Measurements from ENCODE around the gene DRAM1. TPM values are rescaled to one million over a fixed set of nuclear protein-coding genes. Genes with fewer than 3 reads are reported as not detected.

Gene DRAM1
- total RNA-seq, 1 donor from 2014 or later = 3.0 TPM

DNA sequence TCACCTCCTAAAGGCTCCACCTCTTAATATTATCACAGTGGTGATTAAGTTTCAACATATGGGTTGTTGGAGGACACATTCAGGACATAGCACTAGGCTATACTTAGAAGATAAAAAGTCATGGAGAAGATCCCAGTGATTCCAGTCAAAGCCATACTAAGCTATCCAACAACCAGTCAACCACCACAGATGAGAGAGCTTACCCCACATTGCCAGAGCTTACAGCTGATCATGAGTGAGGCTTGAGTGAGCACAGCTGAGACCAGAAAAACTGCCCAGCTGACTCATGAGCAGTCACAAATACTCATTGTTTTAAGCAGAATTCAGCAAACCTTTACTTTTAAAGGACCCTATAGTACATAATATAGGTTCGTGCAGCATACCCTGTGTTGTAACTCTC, 85.1 kb downstream of the DRAM1 start:
- H3K4me1 Mint-ChIP-seq (ENCODE audit: low read depth) = peaks cover under 1% of the 10 kb centered on the region
- H3K9me3 Mint-ChIP-seq = peaks cover 9% of the 10 kb centered on the region
- no peaks in the 10 kb centered on the region for H3K36me3 Mint-ChIP-seq (ENCODE audit: low read depth)
- intact Hi-C loops (cut with micrococcal nuclease) = no loop called here
- no peak for DNase-seq (ENCODE audit: low spot score)
- no peak overlapping the region for H3K27ac Mint-ChIP-seq
- H3K4me3 Mint-ChIP-seq (ENCODE audit: low read depth) = no peak overlapping the region
- H3K27me3 Mint-ChIP-seq (ENCODE audit: low read depth) = peaks cover 3% of the 10 kb centered on the region

DNA sequence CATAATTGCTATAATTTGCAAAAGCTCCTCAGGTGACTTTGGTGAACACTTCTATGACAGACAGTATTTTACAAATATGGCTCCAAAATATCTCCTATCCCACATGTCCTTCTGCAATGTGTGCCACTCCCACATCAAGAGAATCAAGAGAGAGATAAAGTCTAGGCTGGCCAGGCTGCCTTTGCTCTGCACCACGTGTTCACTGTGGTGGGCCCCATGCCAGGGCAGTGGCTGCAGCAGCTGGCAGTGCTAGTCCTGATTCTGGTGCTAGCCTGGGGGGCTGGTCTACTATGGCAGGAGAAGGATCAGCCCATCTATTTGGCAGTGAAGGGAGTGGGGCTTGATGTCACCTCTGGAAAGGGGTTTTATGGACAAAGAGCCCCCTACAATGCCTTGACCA, 86.3 kb downstream of the DRAM1 start:
- intact Hi-C loops (cut with micrococcal nuclease) = no loop called here
- H3K4me3 Mint-ChIP-seq (ENCODE audit: low read depth) = no peak overlapping the region
- no peak for DNase-seq (ENCODE audit: low spot score)

GRCh38 chr12:101966496-101966895, 89.1 kb downstream of the DRAM1 start:
- H3K36me3 Mint-ChIP-seq (ENCODE audit: low read depth) = no peaks in the 10 kb centered on the region
- no peak overlapping the region for H3K27ac Mint-ChIP-seq
- no peak overlapping the region for H3K4me3 Mint-ChIP-seq (ENCODE audit: low read depth)
- peaks cover 5% of the 10 kb centered on the region for H3K27me3 Mint-ChIP-seq (ENCODE audit: low read depth)
- H3K9me3 Mint-ChIP-seq = no peaks in the 10 kb centered on the region
- H3K4me1 Mint-ChIP-seq (ENCODE audit: low read depth) = peaks cover 9% of the 10 kb centered on the region
- no peak for DNase-seq (ENCODE audit: low spot score)
- intact Hi-C loops (cut with micrococcal nuclease) = no loop called here

More for the DNA sequence above, 86.3 kb downstream of the DRAM1 start:
- Mint-ChIP-seq H3K27me3 (ENCODE audit: low read depth) (peaks cover 2% of the 10 kb centered on the region), H3K36me3 (ENCODE audit: low read depth) (no peaks in the 10 kb centered on the region), H3K4me1 (ENCODE audit: low read depth) (peaks cover 7% of the 10 kb centered on the region), H3K9me3 (peaks cover 9% of the 10 kb centered on the region), H3K27ac (no peak overlapping the region)

DNA sequence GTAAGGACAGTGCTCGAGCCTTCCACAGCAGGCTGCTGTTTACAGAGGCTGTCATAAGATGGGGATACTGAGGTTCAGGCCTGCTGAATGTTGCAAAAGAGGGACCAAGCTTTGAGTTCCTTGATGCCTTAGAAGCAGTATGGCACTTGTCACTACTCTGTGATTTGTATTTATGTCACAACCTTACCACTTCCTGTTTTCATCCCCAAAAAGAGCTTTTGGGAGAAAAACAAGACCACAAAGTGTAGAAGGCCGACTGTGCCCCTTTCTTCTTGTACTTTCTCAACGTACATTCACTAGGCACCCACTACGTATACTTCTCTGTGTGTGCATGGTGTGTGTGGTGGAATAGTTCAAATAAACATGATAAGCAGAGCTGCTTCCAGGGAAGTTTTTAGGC, 90.1 kb downstream of the DRAM1 start:
- H3K4me1 Mint-ChIP-seq (ENCODE audit: low read depth) = peaks cover 9% of the 10 kb centered on the region
- no peak for DNase-seq (ENCODE audit: low spot score)
- no peaks in the 10 kb centered on the region for H3K36me3 Mint-ChIP-seq (ENCODE audit: low read depth)
- no peak overlapping the region for H3K4me3 Mint-ChIP-seq (ENCODE audit: low read depth)
- intact Hi-C loops (cut with micrococcal nuclease) = no loop called here
- H3K27me3 Mint-ChIP-seq (ENCODE audit: low read depth) = peaks cover 10% of the 10 kb centered on the region
- H3K27ac Mint-ChIP-seq = no peak overlapping the region
- H3K9me3 Mint-ChIP-seq = no peaks in the 10 kb centered on the region

- no peak overlapping the region for H3K27ac Mint-ChIP-seq
- no peaks in the 10 kb centered on the region for H3K36me3 Mint-ChIP-seq (ENCODE audit: low read depth)
- DNase-seq (ENCODE audit: low spot score) = no peak
These were observed 91.4 kb downstream of the DRAM1 start for GRCh38 chr12:101968770-101969169.

More at GRCh38 chr12:101968770-101969169, 91.4 kb downstream of the DRAM1 start:
- Mint-ChIP-seq H3K4me1 (ENCODE audit: low read depth) (peaks cover 9% of the 10 kb centered on the region), H3K27me3 (ENCODE audit: low read depth) (peaks cover 8% of the 10 kb centered on the region), H3K9me3 (no peaks in the 10 kb centered on the region), H3K4me3 (ENCODE audit: low read depth) (no peak overlapping the region)
- intact Hi-C loops (cut with micrococcal nuclease) = no loop called here

Other genes starting within 250 kb of the DRAM1 start
- 17.6 and 18.3 TPM in 2 replicates for gene CHPT1, start 179.9 kb upstream of the DRAM1 start, total RNA-seq
- 0.50 and 0.92 TPM in 2 replicates for gene SYCP3, start 138.1 kb upstream of the DRAM1 start, total RNA-seq
- gene GNPTAB, start 46.6 kb upstream of the DRAM1 start, total RNA-seq = 93.6 and 100 TPM in 2 replicates
- gene WASHC3, start 184.4 kb downstream of the DRAM1 start, total RNA-seq = 34.0 and 39.0 TPM in 2 replicates
- gene NUP37, start 242.5 kb downstream of the DRAM1 start, total RNA-seq = 93.1 and 93.9 TPM in 2 replicates
- gene PARPBP, start 242.6 kb downstream of the DRAM1 start, total RNA-seq = 27.0 and 27.4 TPM in 2 replicates